Neuronal stem cell (in vitro differentiated cells): Measurements from ENCODE around the gene GOLGA6L7.
"Not testable (repeated sequence)": the region's sequence is repeated elsewhere in the genome, so short reads cannot be mapped to it uniquely, and the experiment has no call there.

Experiments used
- DNase-seq: peaks from one replicate; pipeline ENCODE4 v3.0.0-alpha.2; 2013; ENCODE audit warnings: low spot score
- H2AFZ ChIP-seq: one replicate; pipeline ENCODE4 v1.6.1; 2013; ENCODE audit warnings: mild to moderate bottlenecking, low read length, inconsistent platforms
- H2AK5ac ChIP-seq: 2 replicates; pipeline ENCODE4 v1.6.1; 2013; ENCODE audit warnings: low read depth, mild to moderate bottlenecking, inconsistent platforms, low read length, moderate library complexity, mixed read lengths
- H2BK120ac ChIP-seq: 2 replicates; pipeline ENCODE4 v1.6.1; 2013; ENCODE audit warnings: low read depth, mild to moderate bottlenecking, inconsistent platforms, low read length, moderate library complexity, mixed read lengths
- H2BK12ac ChIP-seq: one replicate; pipeline ENCODE4 v1.6.1; 2013; ENCODE audit warnings: low read length, inconsistent platforms
- H2BK15ac ChIP-seq: 2 replicates; pipeline ENCODE4 v1.6.1; 2013; ENCODE audit warnings: mild to moderate bottlenecking, low read length, inconsistent platforms, mixed read lengths
- H2BK5ac ChIP-seq: one replicate; pipeline ENCODE4 v1.6.1; 2013; ENCODE audit warnings: inconsistent platforms, mild to moderate bottlenecking, low read length, moderate library complexity
- H3K14ac ChIP-seq: one replicate; pipeline ENCODE4 v1.6.1; 2013; ENCODE audit warnings: low read length, inconsistent platforms
- H3K18ac ChIP-seq: 2 replicates; pipeline ENCODE4 v1.6.1; 2013; ENCODE audit warnings: low read length, inconsistent platforms
- H3K23ac ChIP-seq: 2 replicates; pipeline ENCODE4 v1.6.1; 2013; ENCODE audit warnings: low read depth, mild to moderate bottlenecking, mixed read lengths, low read length, inconsistent platforms; ENCODE audit not compliant: poor library complexity
- H3K27ac ChIP-seq: replicated peaks from 3 replicates; pipeline ENCODE4 v1.5.1; 2013; ENCODE audit warnings: low read length, inconsistent platforms
- H3K27me3 ChIP-seq, 3 experiments: 2 replicates each; pipeline ENCODE4 v1.6.1; 2013; ENCODE audit warnings: low read length in 3 of 3, mild to moderate bottlenecking in 2 of 3, inconsistent platforms in 1 of 3, low read depth in 1 of 3, mixed read lengths in 1 of 3, moderate library complexity in 1 of 3; ENCODE audit not compliant: control insufficient read depth in 3 of 3, insufficient read depth in 3 of 3
- H3K36me3 ChIP-seq, 2 donors: replicated peaks in 1 of 2; 2 replicates each; pipeline ENCODE4 v1.6.1; 2013; ENCODE audit warnings: low read length in 2 of 2; ENCODE audit not compliant: control insufficient read depth in 2 of 2, insufficient read depth in 2 of 2
- H3K4ac ChIP-seq: 2 replicates; pipeline ENCODE4 v1.6.1; 2013; ENCODE audit warnings: inconsistent platforms, mild to moderate bottlenecking, low read length, moderate library complexity
- H3K4me1 ChIP-seq, 2 donors: 1 replicate in 1 of 2; 2 replicates in 1 of 2; pipeline ENCODE4 v1.6.1; 2013; ENCODE audit warnings: low read length in 2 of 2, low read depth in 1 of 2; ENCODE audit not compliant: control insufficient read depth in 2 of 2, insufficient read depth in 1 of 2
- H3K4me2 ChIP-seq: one replicate; pipeline ENCODE4 v1.6.1; 2013; ENCODE audit warnings: mild to moderate bottlenecking, low read length, inconsistent platforms; ENCODE audit not compliant: insufficient read depth, poor library complexity, severe bottlenecking
- H3K4me3 ChIP-seq, 2 donors: 2 replicates each; pipeline ENCODE4 v1.5.1; 2013; ENCODE audit warnings: low read length in 2 of 2, mild to moderate bottlenecking in 2 of 2, inconsistent platforms in 1 of 2, moderate library complexity in 1 of 2
- H3K79me1 ChIP-seq: one replicate; pipeline ENCODE4 v1.6.1; 2013; ENCODE audit warnings: low read depth, mild to moderate bottlenecking, inconsistent platforms, low read length, moderate library complexity
- H3K9ac ChIP-seq: one replicate; pipeline ENCODE4 v1.6.1; 2013; ENCODE audit warnings: mild to moderate bottlenecking, low read depth, low read length, inconsistent platforms; ENCODE audit not compliant: poor library complexity
- H3K9me3 ChIP-seq, 2 donors: replicated peaks in 1 of 2; 2 replicates each; pipeline versions ENCODE3 to v1.6.1; 2013; ENCODE audit warnings: low read length in 2 of 2, mild to moderate bottlenecking in 2 of 2, inconsistent platforms in 1 of 2, low read depth in 1 of 2, mixed read lengths in 1 of 2, moderate library complexity in 1 of 2; ENCODE audit not compliant: control insufficient read depth in 2 of 2, insufficient read depth in 1 of 2
- H4K8ac ChIP-seq: one replicate; pipeline ENCODE4 v1.6.1; 2013; ENCODE audit warnings: low read depth, mild to moderate bottlenecking, inconsistent platforms, low read length, moderate library complexity
- H4K91ac ChIP-seq: one replicate; pipeline ENCODE4 v1.6.1; 2013; ENCODE audit warnings: low read length, low read depth, mild to moderate bottlenecking, inconsistent platforms; ENCODE audit not compliant: poor library complexity
- WGBS, 2 donors: extraction: QIAGEN DNeasy Blood & Tissue Kit; methylation state at CpG; one replicate each; pipeline ENCODE4 v1.1.7; 2013; ENCODE audit warnings: missing lambda C conversion rate in 2 of 2, mixed read lengths in 1 of 2; ENCODE audit not compliant: insufficient read length in 2 of 2, insufficient replicate concordance in 1 of 2; ENCODE audit errors: extremely low coverage in 2 of 2; 5-methylcytosine and 5-hydroxymethylcytosine counted together

The GOLGA6L7 gene

DNA sequence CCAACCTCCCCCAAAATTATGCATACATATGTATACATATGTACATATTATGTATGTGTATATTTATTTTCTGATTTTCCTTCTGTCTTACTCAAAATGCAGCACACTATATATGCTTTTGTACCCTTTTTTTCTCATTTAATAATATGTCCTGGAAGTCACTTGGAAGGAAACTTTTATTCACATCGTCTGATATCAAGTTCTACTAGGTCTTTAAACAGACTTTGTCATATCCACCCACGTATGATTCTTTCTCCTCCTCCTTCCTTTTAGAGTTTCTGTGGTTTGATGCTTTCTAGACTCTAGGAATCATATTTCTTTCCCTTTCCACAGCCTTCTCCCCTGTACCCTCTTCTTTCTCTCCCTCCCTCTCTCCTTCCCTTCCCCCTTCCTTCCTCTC is 35.1 kb downstream of the GOLGA6L7 start:
- H2AFZ ChIP-seq, H3K79me1 ChIP-seq, DNase-seq, H3K4me3 ChIP-seq, H3K14ac ChIP-seq, H4K91ac ChIP-seq, H3K9me3 ChIP-seq, H4K8ac ChIP-seq, H3K18ac ChIP-seq, H2BK15ac ChIP-seq, H3K23ac ChIP-seq, H3K4me1 ChIP-seq, H2AK5ac ChIP-seq, H3K4ac ChIP-seq, H3K9ac ChIP-seq, H3K27ac ChIP-seq, H3K36me3 ChIP-seq, H3K4me2 ChIP-seq, H2BK120ac ChIP-seq, H3K27me3 ChIP-seq, H2BK5ac ChIP-seq, H2BK12ac ChIP-seq: not testable (repeated sequence)
- no CpG with 5 or more reads among the region's 2 CpGs for WGBS, 2 donors

- H2BK120ac ChIP-seq, H2BK15ac ChIP-seq: not testable (repeated sequence)
These were observed 36.4 kb downstream of the GOLGA6L7 start for GRCh38 chr15:28811852-28812550.

GRCh38 chr15:28810444-28810843 is 38.0 kb downstream of the GOLGA6L7 start:
- not testable (repeated sequence) for H3K4ac ChIP-seq, H3K4me3 ChIP-seq, H3K36me3 ChIP-seq, H3K18ac ChIP-seq, H2AK5ac ChIP-seq, H3K4me1 ChIP-seq, H4K91ac ChIP-seq, H3K27me3 ChIP-seq, H2BK120ac ChIP-seq, H4K8ac ChIP-seq, H2BK12ac ChIP-seq, H3K4me2 ChIP-seq, H3K23ac ChIP-seq, DNase-seq, H3K27ac ChIP-seq, H3K9me3 ChIP-seq, H3K79me1 ChIP-seq, H2BK15ac ChIP-seq, H2AFZ ChIP-seq, H3K14ac ChIP-seq, H3K9ac ChIP-seq, H2BK5ac ChIP-seq
- WGBS, 2 donors: no CpG with 5 or more reads among the region's 1 CpG

More at GRCh38 chr15:28811852-28812550, 36.4 kb downstream of the GOLGA6L7 start:
- not testable (repeated sequence) for H3K27me3 ChIP-seq, DNase-seq, H2BK5ac ChIP-seq, H3K4me2 ChIP-seq, H3K4me3 ChIP-seq, H2BK12ac ChIP-seq, H3K79me1 ChIP-seq, H2AK5ac ChIP-seq, H4K8ac ChIP-seq, H4K91ac ChIP-seq, H3K36me3 ChIP-seq, H3K9ac ChIP-seq, H3K18ac ChIP-seq, H3K4ac ChIP-seq, H3K23ac ChIP-seq, H3K4me1 ChIP-seq, H3K9me3 ChIP-seq, H3K14ac ChIP-seq, H3K27ac ChIP-seq, H2AFZ ChIP-seq
- WGBS, 2 donors: no CpG with 5 or more reads among the region's 4 CpGs

GRCh38 chr15:28808136-28808535 is 40.3 kb downstream of the GOLGA6L7 start:
- H3K4ac ChIP-seq, H3K4me1 ChIP-seq, H4K8ac ChIP-seq, H2BK15ac ChIP-seq, H2AFZ ChIP-seq, H4K91ac ChIP-seq, H2AK5ac ChIP-seq, DNase-seq, H2BK12ac ChIP-seq, H3K36me3 ChIP-seq, H3K14ac ChIP-seq, H3K4me2 ChIP-seq, H3K79me1 ChIP-seq, H3K9ac ChIP-seq, H3K27me3 ChIP-seq, H3K4me3 ChIP-seq, H2BK120ac ChIP-seq, H3K9me3 ChIP-seq, H3K23ac ChIP-seq, H3K27ac ChIP-seq, H2BK5ac ChIP-seq, H3K18ac ChIP-seq: not testable (repeated sequence)
- no CpG with 5 or more reads among the region's 5 CpGs for WGBS, 2 donors
